GM12892 (cell line): ENCODE measurements around the gene FBXW8.

Experiments
- POLR2A ChIP-seq: IDR thresholded peaks from 2 replicates; pipeline ENCODE4 v1.6.1; 2011; ENCODE audit warnings: low read depth, low read length, control low read depth
- POLR2AphosphoS5 ChIP-seq: IDR thresholded peaks from 2 replicates; pipeline ENCODE4 v1.6.1; 2011; ENCODE audit warnings: low read depth, low read length, control low read depth
- TAF1 ChIP-seq: IDR thresholded peaks from 2 replicates; pipeline ENCODE4 v1.6.1; 2011; ENCODE audit warnings: low read depth, mild to moderate bottlenecking, control low read depth, low read length, borderline replicate concordance

GRCh38 chr12:117039891-117040309 is 129.2 kb downstream of the FBXW8 start:
- TF ChIP-seq POLR2A (no peak), POLR2AphosphoS5 (no peak), TAF1 (no peak)
